ENCODE results near the gene AHRR.

DNA sequence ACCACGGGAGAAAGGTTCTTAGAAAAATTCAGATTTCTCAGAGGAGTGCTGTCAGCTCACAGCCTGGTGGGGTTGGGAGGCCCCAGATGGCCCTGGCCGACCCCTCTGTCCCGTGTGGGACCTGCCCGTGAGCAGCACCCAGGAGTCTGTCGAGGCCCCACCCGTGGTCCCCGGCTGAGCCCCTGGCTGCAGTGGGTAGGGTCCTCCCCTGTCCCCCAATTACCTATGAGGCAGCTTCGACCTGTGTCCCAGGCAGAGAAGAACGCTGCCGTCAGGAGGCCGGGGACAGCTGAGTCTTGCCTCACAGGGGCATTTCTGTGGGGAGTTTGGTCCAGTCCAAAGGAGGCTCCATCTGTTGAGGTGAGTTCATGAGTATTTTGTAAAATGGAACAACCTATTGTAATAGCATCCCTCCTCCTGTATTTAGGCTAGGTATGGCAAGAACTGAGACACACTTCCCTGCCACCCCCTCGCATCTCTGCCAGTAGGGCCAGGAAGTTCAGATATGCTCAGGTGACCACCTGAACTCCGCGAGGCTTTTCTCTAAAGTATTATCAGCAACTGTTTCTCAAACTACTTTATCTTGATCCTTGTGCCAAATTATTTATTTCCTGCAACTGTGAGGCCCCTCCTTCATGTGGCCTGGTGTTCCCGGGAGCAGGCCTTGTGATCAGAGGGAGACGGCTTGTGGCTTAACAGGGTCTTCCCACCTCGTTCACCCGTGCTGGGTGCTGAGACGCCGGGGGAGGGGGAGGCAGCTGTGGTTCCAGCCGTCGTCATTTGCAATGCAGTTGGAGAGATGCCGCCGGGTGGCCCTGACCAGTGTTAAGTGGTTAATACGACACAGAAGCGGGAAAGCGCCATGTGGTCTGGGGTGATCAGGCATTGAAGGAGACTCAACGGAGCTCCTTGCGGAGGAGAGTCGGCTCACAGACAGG lies 1.7 kb downstream of the AHRR start:
- TF ChIP-seq, protein P1, sequence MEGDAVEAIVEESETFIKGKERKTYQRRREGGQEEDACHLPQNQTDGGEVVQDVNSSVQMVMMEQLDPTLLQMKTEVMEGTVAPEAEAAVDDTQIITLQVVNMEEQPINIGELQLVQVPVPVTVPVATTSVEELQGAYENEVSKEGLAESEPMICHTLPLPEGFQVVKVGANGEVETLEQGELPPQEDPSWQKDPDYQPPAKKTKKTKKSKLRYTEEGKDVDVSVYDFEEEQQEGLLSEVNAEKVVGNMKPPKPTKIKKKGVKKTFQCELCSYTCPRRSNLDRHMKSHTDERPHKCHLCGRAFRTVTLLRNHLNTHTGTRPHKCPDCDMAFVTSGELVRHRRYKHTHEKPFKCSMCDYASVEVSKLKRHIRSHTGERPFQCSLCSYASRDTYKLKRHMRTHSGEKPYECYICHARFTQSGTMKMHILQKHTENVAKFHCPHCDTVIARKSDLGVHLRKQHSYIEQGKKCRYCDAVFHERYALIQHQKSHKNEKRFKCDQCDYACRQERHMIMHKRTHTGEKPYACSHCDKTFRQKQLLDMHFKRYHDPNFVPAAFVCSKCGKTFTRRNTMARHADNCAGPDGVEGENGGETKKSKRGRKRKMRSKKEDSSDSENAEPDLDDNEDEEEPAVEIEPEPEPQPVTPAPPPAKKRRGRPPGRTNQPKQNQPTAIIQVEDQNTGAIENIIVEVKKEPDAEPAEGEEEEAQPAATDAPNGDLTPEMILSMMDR (IDR thresholded peaks at IDR 0.05): no peak
- TF ChIP-seq POLR2A (IDR thresholded peaks at IDR 0.05): no peak
